HG02840 (cell line): ENCODE data around the gene NKTR.
"Not testable (repeated sequence)": the region's sequence is repeated elsewhere in the genome, so short reads cannot be mapped to it uniquely, and the experiment has no call there.

Source experiments
- ATAC-seq: cut with Tn5 transposase; IDR thresholded peaks from one replicate; pipeline ENCODE4 v1.9.1; 2021; ENCODE audit warnings: mild to moderate bottlenecking, moderate library complexity, moderate number of reproducible peaks; ENCODE audit not compliant: unreplicated experiment, low FRiP score

NKTR gene

GRCh38 chr3:42600111-42600957 is at the start of gene NKTR:
TSS of gene NKTR (plus strand) at chr3:42600686. CDS start at chr3:42601007, 321 bp downstream.
- ATAC-seq: peak; percentile 87

GRCh38 chr3:42552830-42553229 is 47.7 kb upstream of the NKTR start:
- no peak for ATAC-seq

DNA sequence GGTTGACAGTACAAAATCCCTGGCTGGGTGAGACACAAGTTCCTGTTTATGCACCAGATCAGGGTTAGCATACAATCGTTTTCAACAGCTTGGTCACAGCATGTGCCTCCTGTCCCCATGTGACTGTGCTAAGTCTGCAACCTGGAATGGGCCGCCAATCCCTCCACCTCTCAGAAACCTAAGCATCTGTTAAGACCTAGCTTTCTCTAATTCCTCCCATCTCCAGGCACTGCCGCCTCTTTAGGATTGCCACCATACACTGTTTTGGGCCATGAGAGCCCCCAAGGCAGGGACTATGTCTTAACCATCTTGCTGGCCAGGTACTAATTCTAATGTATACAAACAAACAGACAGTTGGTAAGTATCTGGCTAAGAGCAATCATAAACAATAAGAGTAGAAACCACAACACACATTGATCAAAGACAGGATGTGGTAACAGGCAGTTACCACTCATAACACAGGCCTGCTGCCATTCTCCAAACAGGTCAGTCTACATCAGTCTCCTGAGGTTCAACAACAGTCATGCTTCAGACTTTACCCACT is 44.3 kb upstream of the NKTR start:
- ATAC-seq: peak; percentile 62

DNA sequence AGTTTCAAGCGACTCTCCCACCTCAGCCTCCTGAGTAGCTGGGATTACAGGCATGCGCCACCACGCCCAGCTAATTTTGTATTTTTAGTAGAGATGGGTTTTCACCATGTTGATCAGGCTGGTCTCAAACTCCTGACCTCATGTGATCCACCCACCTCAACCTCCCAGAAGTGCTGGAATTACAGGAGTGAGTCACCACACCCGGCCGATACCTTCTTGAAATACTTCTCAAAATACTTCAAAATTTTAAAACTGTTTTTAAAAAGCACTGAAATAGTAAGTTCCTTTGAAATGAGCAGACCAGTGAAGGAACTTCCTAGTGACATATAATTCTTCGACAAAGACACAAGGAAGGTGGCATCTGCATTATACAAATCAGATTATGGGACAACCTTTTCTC is 43.7 kb upstream of the NKTR start:
- not testable (repeated sequence) for ATAC-seq

DNA sequence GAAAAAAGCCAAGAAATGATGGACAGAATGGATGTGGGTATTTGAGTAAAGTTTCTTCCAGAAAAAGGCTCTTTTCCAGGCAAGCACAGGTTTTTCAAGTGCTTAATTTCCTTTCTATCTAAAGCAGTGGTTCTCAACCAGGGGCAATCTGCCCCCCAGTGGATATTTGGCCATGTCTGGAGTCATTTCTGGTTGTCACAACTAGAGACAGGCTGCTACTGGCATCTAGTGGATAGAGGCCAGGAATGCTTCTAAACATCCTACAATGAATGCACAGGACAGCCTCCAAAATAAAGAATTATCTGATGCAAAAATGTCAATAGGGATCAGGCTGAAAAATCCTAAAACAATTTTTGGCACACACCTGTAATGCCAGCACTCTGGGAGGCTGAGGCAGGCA is 42.6 kb upstream of the NKTR start:
- no peak for ATAC-seq

DNA sequence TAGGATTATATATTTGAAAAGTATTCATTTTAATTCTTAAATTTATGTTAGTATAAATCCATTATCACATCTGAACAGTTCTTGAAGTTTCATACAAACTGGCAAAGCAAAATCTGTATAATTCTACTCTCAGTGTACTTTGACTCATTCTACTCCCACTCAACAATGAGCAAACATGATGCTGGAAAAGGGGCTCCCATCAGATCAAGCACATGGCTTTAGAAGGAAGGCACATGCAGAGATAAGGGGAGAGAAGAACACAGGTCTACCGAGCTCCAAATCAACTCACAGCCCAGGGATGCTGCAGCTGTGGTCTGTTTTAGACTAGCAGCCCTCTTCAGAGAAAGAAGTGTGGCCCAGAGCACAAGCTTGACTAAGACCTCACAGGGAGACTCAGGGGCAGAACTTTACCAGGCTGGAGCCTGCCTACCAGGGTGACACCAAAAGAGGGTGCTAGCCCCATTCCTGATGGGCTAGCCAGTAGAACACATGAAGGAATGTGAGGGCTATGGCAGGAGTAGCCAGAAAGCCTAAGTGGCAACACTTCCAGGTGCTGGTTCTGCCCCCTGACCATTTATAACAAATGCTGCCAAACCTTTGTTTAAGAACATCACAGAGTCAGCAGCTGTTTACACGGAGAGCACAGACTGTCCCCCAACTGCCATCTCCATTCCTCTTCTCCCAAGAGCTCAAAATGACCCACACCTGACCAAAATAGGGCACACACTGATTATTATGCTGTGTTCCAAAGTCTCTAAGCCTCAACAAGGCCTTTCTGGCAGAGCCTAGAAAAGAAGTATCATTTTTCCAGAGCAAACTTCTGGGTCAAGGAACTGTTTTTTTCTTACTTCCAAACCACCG is 38.2 kb upstream of the NKTR start:
- no peak for ATAC-seq

DNA sequence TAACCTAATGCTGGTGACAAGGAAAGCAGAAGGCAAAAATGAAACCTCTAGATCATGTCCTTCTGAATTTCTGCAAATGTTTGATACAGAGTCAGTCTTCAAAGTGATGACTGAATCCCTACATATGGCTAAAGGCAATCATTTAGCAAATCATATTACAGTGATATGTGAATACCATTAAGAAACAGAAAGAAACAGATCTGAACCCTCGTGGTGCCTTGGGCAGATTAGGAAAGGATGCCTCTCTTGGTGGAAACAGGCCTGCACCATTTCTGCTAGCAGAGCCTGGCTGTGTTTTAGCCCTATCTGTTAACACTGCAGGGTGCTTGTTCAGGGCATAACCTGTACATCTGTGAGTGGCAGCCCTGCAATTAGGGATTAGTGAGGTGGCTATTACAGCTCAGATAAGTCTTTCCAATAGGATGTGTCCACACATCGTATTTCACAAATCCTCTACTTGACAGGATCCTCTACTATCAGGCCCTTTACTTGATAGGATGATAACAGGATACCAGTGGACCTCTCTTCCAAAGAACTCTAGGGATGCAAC is 30.8 kb upstream of the NKTR start:
- ATAC-seq: no peak

- ATAC-seq: no peak
Measured at GRCh38 chr3:42572278-42572677, 28.2 kb upstream of the NKTR start.

DNA sequence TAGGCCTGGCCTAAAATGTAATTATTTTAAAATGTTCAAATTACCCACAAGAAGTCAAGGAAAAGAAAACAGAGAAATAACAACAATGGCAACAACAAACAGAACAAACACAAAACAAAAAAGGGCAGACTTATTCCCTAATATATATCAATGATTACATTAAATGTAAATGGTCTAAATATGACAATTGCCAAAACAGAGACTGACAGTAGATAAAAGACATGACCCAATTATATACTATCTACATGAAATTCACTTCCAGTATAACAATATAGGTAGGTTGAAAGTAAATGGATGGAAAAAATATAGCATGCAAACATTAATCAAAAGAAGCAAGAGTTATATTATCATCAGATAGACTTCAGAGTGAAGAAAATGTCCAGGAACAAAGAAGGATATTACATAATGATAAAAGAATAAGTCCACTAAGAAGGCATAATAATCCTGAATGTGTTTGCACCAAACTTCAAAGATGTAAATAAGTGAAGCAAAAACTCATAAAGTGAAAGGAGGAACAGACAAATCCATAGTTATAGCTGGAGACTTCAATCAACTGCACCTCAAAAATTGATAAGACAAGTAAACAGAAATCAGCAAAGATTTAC is 25.2 kb upstream of the NKTR start:
- ATAC-seq: no peak

- ATAC-seq: no peak
Measured at GRCh38 chr3:42578054-42578453, 22.4 kb upstream of the NKTR start.

- not testable (repeated sequence) for ATAC-seq
Measured at GRCh38 chr3:42579346-42579745, 21.1 kb upstream of the NKTR start.

DNA sequence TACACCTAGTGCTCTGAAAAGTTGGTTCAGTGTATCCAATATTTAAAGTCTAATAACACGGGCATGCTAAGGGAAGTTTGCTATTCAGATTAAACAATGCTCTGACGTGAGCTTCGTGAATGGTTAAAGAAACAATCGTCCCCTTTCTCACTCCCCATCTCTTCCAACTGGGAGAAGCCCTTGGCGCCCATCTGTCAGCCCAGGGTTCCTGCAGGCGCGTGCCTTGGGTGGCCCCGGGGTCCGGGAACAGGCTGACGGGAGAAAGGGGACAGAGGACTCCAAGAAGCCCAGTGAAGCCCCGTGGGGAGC is 19.1 kb upstream of the NKTR start:
- peak; percentile 5 for ATAC-seq

GRCh38 chr3:42581709-42582473 is 18.6 kb upstream of the NKTR start, which contains the start of gene SEC22C:
TSS of gene SEC22C (minus strand) at chr3:42581967. CDS start at chr3:42569046, 12,921 bp downstream.
- ATAC-seq: peak; percentile 93

DNA sequence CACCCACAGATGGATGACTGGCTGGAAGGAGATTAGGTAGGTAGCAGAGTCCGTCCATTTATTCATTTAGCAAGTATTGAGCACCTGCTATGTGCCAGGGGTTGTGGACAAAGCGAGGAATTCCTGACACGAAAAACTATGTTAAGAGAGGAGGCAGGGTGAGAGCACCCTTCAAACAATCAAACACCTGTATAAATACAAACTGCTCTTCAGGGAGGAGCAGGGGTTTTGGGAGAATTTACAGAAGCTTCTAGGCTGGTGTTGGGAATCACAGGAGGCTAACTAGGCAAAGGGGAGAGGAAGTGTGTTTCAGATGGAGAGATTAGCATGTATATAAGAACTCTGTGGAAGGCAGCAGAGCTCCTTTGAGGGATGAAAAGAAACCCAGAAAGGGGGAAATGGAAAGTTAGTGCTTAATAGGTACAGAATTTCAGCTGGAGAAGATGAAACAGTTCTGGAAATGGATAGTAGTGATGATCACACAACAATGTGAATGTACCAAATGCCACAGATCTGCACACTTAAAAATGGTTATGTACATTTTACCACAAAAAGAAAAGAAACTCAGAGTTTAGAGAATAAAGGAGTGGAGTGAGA is 17.9 kb upstream of the NKTR start:
- ATAC-seq: no peak

DNA sequence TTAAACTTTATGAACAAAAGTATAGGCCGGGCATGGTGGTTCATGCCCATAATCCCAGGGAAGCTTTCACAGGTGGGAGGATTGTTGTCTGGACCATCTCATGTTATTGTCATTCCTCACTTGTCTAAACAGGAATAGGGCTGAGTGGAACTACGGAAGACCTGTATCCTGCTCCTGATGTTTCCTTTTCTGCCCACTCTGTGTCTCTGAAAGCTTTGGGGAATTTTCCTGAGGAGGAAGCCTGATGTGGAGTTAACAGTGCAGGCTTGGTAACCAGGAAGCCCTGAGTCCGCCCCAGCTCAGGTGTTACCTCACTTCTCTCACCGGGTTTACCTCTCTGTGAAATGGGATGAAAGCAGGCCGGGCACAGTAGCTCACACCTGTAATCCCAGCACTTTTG is 11.9 kb upstream of the NKTR start:
- ATAC-seq: no peak

- ATAC-seq: no peak
Measured at GRCh38 chr3:42589382-42590109, 10.9 kb upstream of the NKTR start.

DNA sequence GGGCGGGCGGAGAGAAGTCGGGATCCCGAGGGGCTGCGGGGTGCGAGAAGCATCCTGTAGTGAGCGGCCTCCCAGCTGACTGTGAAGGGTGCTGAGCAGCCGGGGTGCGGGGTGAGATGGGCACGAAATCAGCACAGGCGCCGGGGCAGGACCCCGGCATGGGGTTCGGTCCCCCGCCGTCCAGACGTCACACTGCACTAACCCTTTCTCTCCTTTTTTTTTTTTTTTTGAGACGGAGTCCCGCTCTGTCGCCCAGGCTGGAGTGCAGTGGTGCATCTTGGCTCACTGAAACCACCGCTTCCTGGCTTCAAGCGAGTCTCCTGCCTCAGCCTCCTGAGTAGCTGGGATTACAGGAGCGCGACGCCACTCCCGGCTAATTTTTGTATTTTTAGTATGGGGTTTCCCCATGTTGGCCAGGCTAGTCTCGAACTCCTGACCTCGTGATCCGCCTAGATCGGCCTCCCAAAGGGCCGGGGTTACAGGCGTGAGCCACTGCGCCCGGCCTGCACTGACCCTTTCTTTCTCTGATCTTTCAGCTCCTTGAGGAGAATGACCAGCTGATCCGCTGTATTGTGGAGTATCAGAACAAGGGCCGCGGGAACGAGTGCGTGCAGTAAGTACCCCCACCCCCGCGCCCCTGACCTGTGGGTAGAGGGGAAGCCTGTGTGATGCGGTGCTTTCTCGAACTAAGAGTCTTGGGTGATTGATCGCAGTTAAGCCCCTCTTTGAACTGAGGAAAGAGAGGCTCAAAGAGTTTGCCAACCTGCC is 9.3 kb upstream of the NKTR start:
- no peak for ATAC-seq

DNA sequence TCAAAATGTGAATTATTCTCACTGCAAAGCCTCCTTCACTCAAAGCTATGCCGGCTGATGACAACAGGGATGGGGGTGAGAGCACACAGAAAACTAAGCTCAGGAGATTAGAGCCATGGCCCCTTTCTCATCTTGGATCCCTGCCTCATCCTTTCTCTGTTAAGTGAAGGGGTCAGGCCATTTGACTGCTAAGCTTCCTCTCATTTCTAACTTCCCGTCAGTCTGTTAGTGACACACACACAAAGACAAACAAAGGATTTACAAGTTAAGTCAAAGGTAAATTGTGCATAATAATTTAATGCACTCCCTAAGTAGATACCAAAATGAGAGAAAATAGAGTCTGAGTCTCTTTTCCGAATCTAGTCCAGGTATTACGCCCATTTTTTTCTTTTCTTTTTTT is 8.7 kb upstream of the NKTR start:
- no peak for ATAC-seq
